HG03108 (cell line): ENCODE data around the gene SKA2.
"Not testable (repeated sequence)": the region's sequence is repeated elsewhere in the genome, so short reads cannot be mapped to it uniquely, and the experiment has no call there.

ENCODE experiments used
- ATAC-seq: cut with Tn5 transposase; IDR thresholded peaks from one replicate; pipeline ENCODE4 v1.9.1; 2021; ENCODE audit warnings: moderate library complexity; ENCODE audit not compliant: unreplicated experiment

SKA2 gene

DNA sequence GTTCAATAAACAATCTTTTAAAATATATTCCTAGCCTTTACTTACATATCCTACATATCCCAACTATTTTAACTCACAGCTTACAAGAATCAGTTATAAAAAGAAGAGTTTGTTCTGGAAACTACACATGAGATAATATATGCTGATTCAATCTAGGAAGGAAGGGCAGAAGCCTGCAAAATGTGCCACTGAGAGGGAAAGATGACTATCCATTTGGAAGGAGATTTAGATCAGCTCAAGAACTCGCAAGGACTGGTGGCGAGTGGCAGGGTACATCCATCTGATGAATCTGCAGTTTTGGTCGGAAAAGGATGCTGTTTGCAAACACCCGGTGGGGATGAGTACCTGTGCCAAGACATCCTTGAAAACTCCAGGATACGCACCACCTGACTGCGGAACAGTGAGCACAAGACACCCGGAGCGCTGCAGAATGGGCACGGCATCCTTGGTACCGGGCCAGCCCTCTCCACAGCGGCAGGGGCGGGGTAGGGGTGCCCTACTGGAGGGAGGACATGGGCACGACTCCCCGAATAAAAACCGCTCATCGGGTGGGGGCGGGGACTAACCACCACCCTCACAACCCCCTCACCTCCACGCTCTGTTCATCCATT is 49.0 kb downstream of the SKA2 start:
- peak; percentile 11 for ATAC-seq

DNA sequence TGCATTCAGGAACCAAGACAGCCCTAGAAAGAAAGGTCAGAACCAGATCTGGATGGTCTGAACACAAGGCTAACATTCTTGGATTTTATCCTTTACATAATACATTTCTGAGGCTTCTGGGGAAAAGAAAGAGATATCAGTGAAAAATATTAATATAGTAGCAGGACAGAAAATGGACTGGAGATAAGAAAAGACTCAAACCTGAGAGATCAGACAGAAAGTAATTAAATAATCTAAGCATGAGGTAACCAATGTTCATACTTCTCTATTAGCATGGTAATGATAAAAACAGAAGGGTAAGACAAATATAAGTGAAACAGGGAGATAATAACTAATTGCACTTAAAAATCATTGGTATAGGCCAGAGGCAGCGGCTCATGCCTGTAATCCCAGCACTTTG is 53.8 kb downstream of the SKA2 start:
- no peak for ATAC-seq

DNA sequence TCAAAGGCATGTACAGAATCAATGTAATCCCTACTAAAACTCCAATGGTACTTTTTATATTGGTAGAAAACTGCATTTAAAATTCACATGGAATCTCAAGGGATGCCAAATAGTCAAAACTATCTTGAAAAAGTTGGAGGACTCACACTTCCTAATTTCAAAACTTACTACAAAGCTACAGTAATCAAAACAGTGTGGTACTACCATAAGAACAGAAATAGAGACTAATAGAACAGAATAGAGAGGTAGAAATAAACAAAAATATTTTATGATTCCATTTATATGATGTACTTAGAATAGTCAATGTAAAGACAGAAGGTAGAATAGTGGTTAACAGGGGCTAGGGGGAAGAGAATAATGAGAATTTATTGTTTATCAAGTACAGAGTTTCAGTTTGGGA is 57.1 kb downstream of the SKA2 start:
- no peak for ATAC-seq

DNA sequence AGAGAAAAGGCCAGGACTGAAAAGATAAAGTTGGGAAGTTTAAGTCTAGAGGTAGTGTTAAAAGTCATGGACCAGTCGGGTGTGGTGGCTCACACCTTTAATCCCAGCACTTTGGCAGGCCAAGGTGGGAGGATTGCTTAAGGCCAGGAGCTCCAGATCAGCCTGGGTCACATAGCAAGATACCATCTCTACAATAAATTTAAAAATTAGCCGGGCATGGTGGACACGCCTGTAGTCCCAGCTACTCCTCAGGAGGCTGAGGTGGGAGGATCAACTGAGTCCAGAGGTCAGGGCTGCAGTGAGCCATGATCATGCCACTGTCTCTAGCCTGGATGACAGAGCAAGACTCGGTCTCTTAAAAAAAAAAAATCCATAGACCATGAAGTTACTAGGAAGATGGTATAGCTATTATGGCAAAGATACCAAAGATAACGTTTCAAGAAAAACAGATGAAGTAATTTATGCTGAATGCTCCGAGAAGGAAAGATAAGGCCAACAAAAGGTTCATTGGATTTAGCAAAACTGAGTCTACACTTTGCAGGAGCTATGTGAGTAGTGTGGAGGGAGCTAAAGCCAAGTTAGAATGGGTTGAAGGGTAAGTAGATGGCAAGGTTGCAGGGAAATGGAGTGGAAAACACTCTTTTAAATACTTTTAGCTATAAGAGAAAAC is 60.0 kb downstream of the SKA2 start:
- no peak for ATAC-seq

DNA sequence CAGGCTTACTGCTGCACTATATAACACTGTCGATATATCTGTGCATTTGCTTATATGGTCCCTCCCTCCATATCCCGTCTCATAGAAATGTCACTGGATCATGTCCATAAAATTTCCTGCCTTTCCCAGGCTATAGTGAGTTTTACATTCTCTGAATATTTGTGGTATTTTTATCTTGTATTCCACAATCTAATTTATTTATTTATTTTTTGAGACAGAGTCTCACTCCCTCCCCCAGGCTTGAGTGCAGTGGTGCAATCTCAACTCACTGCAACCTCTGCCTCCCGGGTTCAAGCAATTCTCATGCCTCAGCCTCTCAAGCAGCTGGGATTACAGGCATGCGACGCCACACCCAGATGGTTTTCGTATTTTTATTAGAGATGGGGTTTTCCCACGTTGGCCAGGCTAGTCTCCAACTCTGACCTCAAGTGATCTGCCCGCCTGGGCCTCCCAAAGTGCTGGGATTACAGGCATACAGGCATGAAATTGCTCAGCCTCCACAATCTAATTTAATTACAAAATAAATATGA is 61.2 kb downstream of the SKA2 start:
- no peak for ATAC-seq

DNA sequence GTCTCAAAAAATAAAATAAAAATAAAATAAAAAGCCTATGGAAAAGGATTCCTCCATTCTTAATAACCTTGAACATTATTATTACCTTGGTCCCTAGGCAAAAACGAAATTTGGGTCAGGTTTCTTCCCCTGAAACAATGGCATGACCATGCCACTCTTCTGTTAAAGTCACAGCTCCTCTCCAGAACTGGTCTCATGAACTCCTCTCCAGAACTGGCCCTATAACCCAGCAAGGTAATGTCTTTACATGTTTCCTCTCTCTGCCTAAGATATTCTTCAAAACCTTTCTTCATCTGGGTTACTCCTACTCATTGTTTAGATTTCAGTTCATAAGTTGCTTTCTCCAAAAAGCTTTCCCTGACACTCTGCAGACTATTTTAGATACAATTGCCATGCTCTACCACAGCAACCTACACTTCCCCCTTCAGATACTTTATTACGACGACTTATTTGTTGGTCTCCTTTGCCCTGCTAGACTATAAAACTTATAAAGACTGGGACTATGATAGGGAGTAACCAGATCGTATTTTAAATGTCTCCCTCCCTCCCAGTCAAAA is 61.8 kb downstream of the SKA2 start:
- ATAC-seq, result no peak

DNA sequence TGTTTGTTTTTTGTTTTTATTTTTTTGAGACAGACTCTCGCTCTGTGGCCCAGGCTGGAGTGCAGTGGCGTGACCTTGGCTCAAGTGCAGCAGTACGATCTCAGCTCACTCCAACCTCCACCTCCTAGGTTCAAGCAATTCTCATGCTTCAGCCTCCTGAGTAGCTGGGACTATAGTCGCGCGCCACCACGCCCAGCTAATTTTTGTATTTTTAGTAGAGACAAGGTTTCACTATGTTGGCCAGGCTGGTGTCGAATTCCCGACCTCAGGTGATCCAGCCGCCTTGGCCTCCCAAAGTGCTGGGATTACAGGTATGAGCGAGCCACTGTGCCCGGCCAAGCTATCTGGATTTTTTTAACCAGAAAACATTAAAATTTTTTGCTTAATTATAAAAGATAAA is 64.4 kb downstream of the SKA2 start:
- not testable (repeated sequence) for ATAC-seq

DNA sequence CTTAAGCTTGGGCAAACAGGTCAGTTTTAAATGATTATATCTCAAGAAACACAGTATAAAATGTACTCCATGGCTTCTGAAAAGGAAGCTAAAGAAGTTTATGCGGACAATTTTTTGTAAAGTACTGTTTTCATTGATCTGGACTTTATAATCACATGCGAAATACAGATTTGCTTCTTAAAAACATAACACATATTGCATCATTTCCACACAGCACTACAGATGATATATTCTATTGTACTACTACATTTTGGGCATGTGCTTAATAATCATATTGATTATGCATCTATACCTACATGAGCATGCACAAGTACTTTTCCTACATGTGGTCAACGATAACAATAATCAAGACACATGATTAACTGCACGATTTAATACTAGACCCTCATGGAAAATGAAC is 70.8 kb downstream of the SKA2 start:
- no peak for ATAC-seq

DNA sequence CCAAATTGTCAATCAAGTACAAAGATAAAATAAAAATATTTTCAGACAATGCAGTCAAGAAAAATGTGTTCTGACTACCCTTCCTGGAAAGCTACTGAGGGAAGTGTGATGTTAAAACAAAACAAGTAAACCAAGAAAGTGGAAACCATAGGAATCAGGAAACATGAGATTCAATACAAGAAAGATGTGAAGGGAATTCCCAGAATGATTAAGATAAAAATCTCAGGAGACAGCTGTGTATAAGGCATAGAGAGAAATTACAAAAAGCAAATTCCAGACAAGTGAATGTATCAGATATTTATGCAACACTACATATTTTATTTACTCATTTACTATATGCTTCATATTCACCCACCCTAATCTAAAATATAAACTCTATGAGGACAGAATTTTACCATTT is 80.5 kb downstream of the SKA2 start:
- ATAC-seq, result no peak

DNA sequence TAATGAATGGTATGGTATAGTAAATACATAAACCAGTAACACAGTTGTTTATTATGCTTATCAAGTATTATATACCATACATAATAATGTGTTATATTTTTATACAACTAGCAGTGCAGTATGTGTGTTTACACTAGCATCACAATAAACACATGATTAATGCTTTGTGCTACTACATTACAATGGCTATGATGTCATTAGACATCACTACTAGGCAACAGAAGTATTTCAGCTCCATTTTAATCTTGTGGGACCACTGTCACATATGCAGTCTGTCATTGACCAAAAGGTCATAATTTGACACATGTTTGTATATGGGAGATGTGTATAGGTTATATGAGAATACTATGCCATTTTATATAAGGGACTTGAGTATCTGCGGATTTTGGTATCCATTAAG is 81.0 kb downstream of the SKA2 start:
- ATAC-seq, result no peak

DNA sequence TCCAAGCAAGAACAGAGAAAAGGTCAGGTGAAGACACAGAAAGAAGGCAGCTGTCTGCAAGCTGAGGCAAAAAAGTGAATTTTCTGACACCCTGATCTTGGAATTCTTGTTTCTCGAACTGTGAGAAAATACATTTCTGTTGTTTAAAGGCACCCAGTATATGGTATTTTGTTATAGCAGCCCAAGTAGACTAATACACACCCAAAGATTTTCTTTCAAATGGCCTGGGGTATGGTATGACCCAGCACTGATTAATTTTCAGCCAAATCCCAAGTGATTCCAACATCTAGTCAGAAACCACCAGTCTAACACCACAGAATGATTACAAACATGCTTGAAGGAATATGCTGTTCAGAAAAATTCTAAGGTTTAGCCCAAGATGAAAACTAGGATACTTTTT is 85.1 kb downstream of the SKA2 start:
- ATAC-seq, result no peak

DNA sequence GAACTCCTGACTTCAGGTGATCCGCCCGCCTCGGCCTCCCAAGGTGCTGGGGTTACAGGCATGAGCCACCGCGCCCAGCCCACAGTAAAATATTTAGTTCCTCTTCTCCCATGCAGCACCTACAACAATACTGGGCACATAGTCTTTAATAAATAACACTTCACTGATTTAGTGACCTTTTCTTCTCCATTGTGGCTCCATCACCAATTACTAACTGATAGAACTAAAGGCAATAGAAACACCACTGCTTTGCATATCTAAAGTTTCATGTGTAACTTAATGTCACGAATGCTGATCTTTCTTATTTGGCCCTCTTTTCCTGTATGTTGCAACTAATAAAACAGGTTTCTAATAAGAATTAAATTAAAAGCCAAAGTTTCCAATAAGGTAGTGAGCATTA is 87.2 kb downstream of the SKA2 start:
- no peak for ATAC-seq

DNA sequence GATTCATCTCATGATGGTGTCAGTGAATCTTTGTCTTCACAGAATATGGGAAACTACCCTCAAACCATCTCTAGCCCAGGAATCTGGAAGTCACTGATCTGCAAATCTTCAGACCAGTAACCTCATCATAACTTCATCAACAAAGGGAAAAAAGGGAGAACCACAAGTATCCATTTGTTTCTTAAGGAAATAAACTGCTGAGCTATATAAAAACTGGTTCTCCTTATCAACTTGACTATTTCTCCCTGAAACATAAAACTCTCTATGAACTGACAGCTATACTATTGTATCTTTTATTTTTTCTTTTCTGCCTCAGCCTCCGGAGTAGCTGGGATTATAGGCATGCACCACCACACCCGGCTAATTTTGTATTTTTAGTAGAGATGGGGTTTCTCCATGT is 87.6 kb downstream of the SKA2 start:
- ATAC-seq, result no peak

DNA sequence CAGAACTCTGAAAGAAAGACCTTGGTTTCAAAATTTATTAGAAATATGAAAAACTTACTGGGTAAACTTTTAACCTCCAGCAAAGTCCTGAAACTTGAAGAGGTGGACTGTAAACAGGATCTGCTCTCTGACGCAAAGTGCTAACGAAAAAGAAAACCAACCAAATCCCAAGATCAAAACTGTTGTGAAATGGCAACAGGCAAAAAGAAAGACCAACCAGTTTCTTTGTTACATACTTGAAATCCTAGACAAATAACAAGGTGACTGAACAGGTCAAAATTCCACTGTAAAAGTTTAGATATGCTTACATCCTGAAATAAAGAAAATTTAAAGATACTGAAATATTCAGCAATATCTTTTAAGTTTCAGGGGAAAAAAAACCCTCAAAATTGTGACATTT is 92.5 kb downstream of the SKA2 start:
- ATAC-seq, result no peak
